ENCODE measurements around the gene TM4SF20.

Gene TM4SF20

GRCh38 chr2:227323818-227324217 lies 55.3 kb downstream of the TM4SF20 start:
- peaks cover 24 to 25% of the 10 kb centered on the region in 2 donors for H3K4me1 ChIP-seq (ENCODE audit: control insufficient read depth in 1 of 2, insufficient read depth in 2 of 2, low read length in 2 of 2)
- H3K9me3 ChIP-seq (ENCODE audit: control insufficient read depth in 1 of 2, low read length in 2 of 2), result no peaks in the 10 kb centered on the region
- H3K9ac ChIP-seq (ENCODE audit: low read depth in 1 of 2, low read length in 2 of 2), result no peak overlapping the region
- peaks cover 0 to 3% of the 10 kb centered on the region in 2 donors for H3K36me3 ChIP-seq (ENCODE audit: control insufficient read depth in 1 of 2, insufficient read depth in 2 of 2, low read length in 2 of 2)
- H3K4me3 ChIP-seq (ENCODE audit: low read depth in 1 of 2, low read length in 2 of 2), result no peak overlapping the region
- no peak overlapping the region for H3K27ac ChIP-seq (ENCODE audit: low read depth, low read length)
- no peaks in the 10 kb centered on the region for H3K27me3 ChIP-seq (ENCODE audit: control insufficient read depth in 1 of 2, insufficient read depth in 2 of 2, low read length in 2 of 2)

GRCh38 chr2:227322530-227323205 lies 56.4 kb downstream of the TM4SF20 start:
- Histone ChIP-seq H3K27ac (ENCODE audit: low read depth, low read length) (no peak overlapping the region), H3K36me3 (ENCODE audit: control insufficient read depth in 1 of 2, insufficient read depth in 2 of 2, low read length in 2 of 2) (no peaks in the 10 kb centered on the region), H3K27me3 (ENCODE audit: control insufficient read depth in 1 of 2, insufficient read depth in 2 of 2, low read length in 2 of 2) (no peaks in the 10 kb centered on the region), H3K4me3 (ENCODE audit: low read depth in 1 of 2, low read length in 2 of 2) (no peak overlapping the region), H3K9me3 (ENCODE audit: control insufficient read depth in 1 of 2, low read length in 2 of 2) (no peaks in the 10 kb centered on the region), H3K9ac (ENCODE audit: low read depth in 1 of 2, low read length in 2 of 2) (no peak overlapping the region), H3K4me1 (ENCODE audit: control insufficient read depth in 1 of 2, insufficient read depth in 2 of 2, low read length in 2 of 2) (peaks cover 23% of the 10 kb centered on the region in 2 donors)

GRCh38 chr2:227320305-227321094 lies 58.6 kb downstream of the TM4SF20 start:
- no peaks in the 10 kb centered on the region for H3K36me3 ChIP-seq (ENCODE audit: control insufficient read depth in 1 of 2, insufficient read depth in 2 of 2, low read length in 2 of 2)
- H3K4me3 ChIP-seq (ENCODE audit: low read depth in 1 of 2, low read length in 2 of 2), result no peak overlapping the region
- H3K27me3 ChIP-seq (ENCODE audit: control insufficient read depth in 1 of 2, insufficient read depth in 2 of 2, low read length in 2 of 2), result no peaks in the 10 kb centered on the region
- no peaks in the 10 kb centered on the region for H3K9me3 ChIP-seq (ENCODE audit: control insufficient read depth in 1 of 2, low read length in 2 of 2)
- peaks cover 5 to 6% of the 10 kb centered on the region in 2 donors for H3K4me1 ChIP-seq (ENCODE audit: control insufficient read depth in 1 of 2, insufficient read depth in 2 of 2, low read length in 2 of 2)
- H3K9ac ChIP-seq (ENCODE audit: low read depth in 1 of 2, low read length in 2 of 2), result no peak overlapping the region
- no peak overlapping the region for H3K27ac ChIP-seq (ENCODE audit: low read depth, low read length)

GRCh38 chr2:227317834-227318233 lies 61.3 kb downstream of the TM4SF20 start:
- Histone ChIP-seq H3K9me3 (ENCODE audit: control insufficient read depth in 1 of 2, low read length in 2 of 2) (no peaks in the 10 kb centered on the region), H3K4me1 (ENCODE audit: control insufficient read depth in 1 of 2, insufficient read depth in 2 of 2, low read length in 2 of 2) (no peaks in the 10 kb centered on the region), H3K27ac (ENCODE audit: low read depth, low read length) (no peak overlapping the region), H3K27me3 (ENCODE audit: control insufficient read depth in 1 of 2, insufficient read depth in 2 of 2, low read length in 2 of 2) (no peaks in the 10 kb centered on the region), H3K4me3 (ENCODE audit: low read depth in 1 of 2, low read length in 2 of 2) (no peak overlapping the region), H3K9ac (ENCODE audit: low read depth in 1 of 2, low read length in 2 of 2) (no peak overlapping the region), H3K36me3 (ENCODE audit: control insufficient read depth in 1 of 2, insufficient read depth in 2 of 2, low read length in 2 of 2) (no peaks in the 10 kb centered on the region)

- Histone ChIP-seq H3K4me3 (ENCODE audit: low read depth in 1 of 2, low read length in 2 of 2) (no peak overlapping the region), H3K9me3 (ENCODE audit: control insufficient read depth in 1 of 2, low read length in 2 of 2) (no peaks in the 10 kb centered on the region), H3K9ac (ENCODE audit: low read depth in 1 of 2, low read length in 2 of 2) (no peak overlapping the region), H3K27me3 (ENCODE audit: control insufficient read depth in 1 of 2, insufficient read depth in 2 of 2, low read length in 2 of 2) (no peaks in the 10 kb centered on the region), H3K27ac (ENCODE audit: low read depth, low read length) (no peak overlapping the region), H3K36me3 (ENCODE audit: control insufficient read depth in 1 of 2, insufficient read depth in 2 of 2, low read length in 2 of 2) (no peaks in the 10 kb centered on the region), H3K4me1 (ENCODE audit: control insufficient read depth in 1 of 2, insufficient read depth in 2 of 2, low read length in 2 of 2) (no peaks in the 10 kb centered on the region)
Measured at GRCh38 chr2:227313310-227313709, 65.8 kb downstream of the TM4SF20 start.

GRCh38 chr2:227312579-227312978 lies 66.5 kb downstream of the TM4SF20 start:
- no peak overlapping the region for H3K4me3 ChIP-seq (ENCODE audit: low read depth in 1 of 2, low read length in 2 of 2)
- no peaks in the 10 kb centered on the region for H3K4me1 ChIP-seq (ENCODE audit: control insufficient read depth in 1 of 2, insufficient read depth in 2 of 2, low read length in 2 of 2)
- no peak overlapping the region for H3K9ac ChIP-seq (ENCODE audit: low read depth in 1 of 2, low read length in 2 of 2)
- H3K27me3 ChIP-seq (ENCODE audit: control insufficient read depth in 1 of 2, insufficient read depth in 2 of 2, low read length in 2 of 2), result no peaks in the 10 kb centered on the region
- no peak overlapping the region for H3K27ac ChIP-seq (ENCODE audit: low read depth, low read length)
- no peaks in the 10 kb centered on the region for H3K9me3 ChIP-seq (ENCODE audit: control insufficient read depth in 1 of 2, low read length in 2 of 2)
- no peaks in the 10 kb centered on the region for H3K36me3 ChIP-seq (ENCODE audit: control insufficient read depth in 1 of 2, insufficient read depth in 2 of 2, low read length in 2 of 2)

Data from duodenal mucosa (tissue), 2 donors.